IMR-90 (cell line): Measurements from ENCODE around the gene ADIG. TPM values are rescaled to one million over a fixed set of nuclear protein-coding genes. Genes with fewer than 3 reads are reported as not detected.

Experiments used
- ATAC-seq: fragments of 200-7000 bp; cut with Tn5 transposase; 2 replicates; pipeline ENCODE4 v1.9.1; 2020; ENCODE audit warnings: low read depth, mild to moderate bottlenecking, moderate library complexity
- BruUV-seq: library from RNA; stranded (reverse); fragments of 400-500 nt; replicated peaks from 2 replicates; lab custom pipeline; 2021; lab: Mats Ljungman, UMichigan
- CTCF ChIA-PET: fragments of 300-600 bp; formaldehyde crosslinking; extraction: SDS; loops from one replicate; lab custom pipeline; 2021; ENCODE audit warnings: antibody characterized with exemption; lab: Yijun Ruan, JAX
- POLR2A ChIA-PET: fragments of 300-600 bp; sonication (Branson Sonifier 250); formaldehyde crosslinking; loops from one replicate; lab custom pipeline; 2022; ENCODE audit warnings: antibody characterized with exemption; ENCODE audit not compliant: unreplicated experiment; lab: Charles Lee
- DNase-seq: peaks from one replicate; pipeline ENCODE4 v3.0.0; 2013
- H2AFZ ChIP-seq: replicated peaks from 2 replicates; pipeline ENCODE3; 2013; ENCODE audit warnings: low read length, mild to moderate bottlenecking; ENCODE audit not compliant: poor library complexity
- H2AK5ac ChIP-seq: 2 replicates; pipeline ENCODE4 v1.6.1; 2013; ENCODE audit warnings: low read depth, low read length, inconsistent platforms
- H2AK9ac ChIP-seq: replicated peaks from 2 replicates; pipeline ENCODE3; 2013; ENCODE audit warnings: mild to moderate bottlenecking, low read depth, low read length, moderate library complexity; ENCODE audit not compliant: poor library complexity
- H2BK120ac ChIP-seq: 2 replicates; pipeline ENCODE4 v1.6.1; 2013; ENCODE audit warnings: low read depth, low read length, inconsistent platforms
- H2BK15ac ChIP-seq: 3 replicates; pipeline ENCODE4 v1.6.1; 2013; ENCODE audit warnings: low read depth, low read length, inconsistent platforms
- H2BK20ac ChIP-seq: 2 replicates; pipeline ENCODE4 v1.6.1; 2013; ENCODE audit warnings: low read depth, mild to moderate bottlenecking, inconsistent platforms, low read length, moderate library complexity
- H2BK5ac ChIP-seq: 2 replicates; pipeline ENCODE4 v1.6.1; 2013; ENCODE audit warnings: mild to moderate bottlenecking, low read depth, low read length, inconsistent platforms; ENCODE audit not compliant: poor library complexity, severe bottlenecking
- H3K14ac ChIP-seq: replicated peaks from 2 replicates; pipeline ENCODE4 v1.6.1; 2013; ENCODE audit warnings: low read depth, low read length, inconsistent platforms
- H3K18ac ChIP-seq: 2 replicates; pipeline ENCODE4 v1.6.1; 2013; ENCODE audit warnings: low read depth, low read length, control low read depth
- H3K23ac ChIP-seq: 2 replicates; pipeline ENCODE4 v1.6.1; 2013; ENCODE audit warnings: low read depth, low read length, inconsistent platforms
- H3K27ac ChIP-seq: 2 replicates; pipeline ENCODE4 v1.5.1; 2013; ENCODE audit warnings: mild to moderate bottlenecking, control low read depth, low read length; ENCODE audit not compliant: insufficient read depth
- H3K27me3 ChIP-seq: 2 replicates; pipeline ENCODE4 v1.6.1; 2013; ENCODE audit warnings: low read length; ENCODE audit not compliant: control insufficient read depth, insufficient read depth
- H3K36me3 ChIP-seq: 2 replicates; pipeline ENCODE4 v1.6.1; 2013; ENCODE audit warnings: low read length, mixed read lengths; ENCODE audit not compliant: control insufficient read depth, insufficient read depth
- H3K4ac ChIP-seq: 2 replicates; pipeline ENCODE4 v1.6.1; 2013; ENCODE audit warnings: low read depth, low read length, inconsistent platforms
- H3K4me1 ChIP-seq: 2 replicates; pipeline ENCODE4 v1.6.1; 2013; ENCODE audit warnings: low read length, mixed read lengths; ENCODE audit not compliant: control insufficient read depth, insufficient read depth
- H3K4me2 ChIP-seq: 2 replicates; pipeline ENCODE4 v1.6.1; 2013; ENCODE audit warnings: low read depth, mild to moderate bottlenecking, control low read depth, low read length, moderate library complexity
- H3K4me3 ChIP-seq: 2 replicates; pipeline ENCODE4 v1.5.1; 2013; ENCODE audit warnings: low read depth, mild to moderate bottlenecking, control low read depth, low read length, moderate library complexity; ENCODE audit not compliant: insufficient read depth
- H3K56ac ChIP-seq: 2 replicates; pipeline ENCODE4 v1.6.1; 2013; ENCODE audit warnings: low read length, inconsistent platforms; ENCODE audit not compliant: insufficient read depth; ENCODE audit errors: extremely low read depth
- H3K79me1 ChIP-seq, 2 experiments: 2 replicates each; pipeline ENCODE4 v1.6.1; 2013; ENCODE audit warnings: low read length in 2 of 2, inconsistent platforms in 1 of 2, low read depth in 1 of 2
- H3K9ac ChIP-seq: 2 replicates; pipeline ENCODE4 v1.6.1; 2013; ENCODE audit warnings: low read depth, low read length, control low read depth
- H3K9me1 ChIP-seq: 2 replicates; pipeline ENCODE4 v1.6.1; 2013; ENCODE audit warnings: low read length, inconsistent platforms; ENCODE audit not compliant: insufficient read depth
- H3K9me3 ChIP-seq: 2 replicates; pipeline ENCODE4 v1.6.1; 2013; ENCODE audit warnings: low read length; ENCODE audit not compliant: control insufficient read depth, insufficient read depth
- H4K20me1 ChIP-seq: 2 replicates; pipeline ENCODE4 v1.6.1; 2013; ENCODE audit warnings: low read length, inconsistent platforms; ENCODE audit not compliant: insufficient read depth
- H4K5ac ChIP-seq: 2 replicates; pipeline ENCODE4 v1.6.1; 2013; ENCODE audit warnings: mild to moderate bottlenecking, low read depth, low read length, control low read depth
- H4K8ac ChIP-seq, 2 experiments: 2 replicates each; pipeline ENCODE4 v1.6.1; 2013; ENCODE audit warnings: low read depth in 2 of 2, low read length in 2 of 2, control low read depth in 1 of 2, inconsistent platforms in 1 of 2
- H4K91ac ChIP-seq: 2 replicates; pipeline ENCODE4 v1.6.1; 2013; ENCODE audit warnings: low read depth, low read length, inconsistent platforms; ENCODE audit not compliant: insufficient read depth
- BHLHE40 ChIP-seq: fragments of 150-350 bp; IDR thresholded peaks from 2 replicates; pipeline ENCODE4 v1.6.1; 2016; ENCODE audit warnings: mild to moderate bottlenecking, low read depth, low read length
- CEBPB ChIP-seq: IDR thresholded peaks from 2 replicates; pipeline ENCODE4 v1.6.1; 2012; ENCODE audit warnings: low read depth, low read length, improper control_type of control experiment
- CHD1 ChIP-seq: IDR thresholded peaks from 2 replicates; pipeline ENCODE4 v1.6.1; 2012; ENCODE audit warnings: low read depth, low read length, improper control_type of control experiment
- CTCF ChIP-seq: conservative IDR thresholded peaks from 2 replicates; pipeline ENCODE4 v1.5.1; 2012; ENCODE audit warnings: mild to moderate bottlenecking, low read depth, low read length, improper control_type of control experiment
- ELK1 ChIP-seq: fragments of 150-350 bp; IDR thresholded peaks from 2 replicates; pipeline ENCODE4 v1.6.1; 2016; ENCODE audit warnings: low read depth, mild to moderate bottlenecking, low read length, moderate library complexity, borderline replicate concordance
- FOS ChIP-seq: fragments of 150-350 bp; IDR thresholded peaks from 2 replicates; pipeline ENCODE4 v1.6.1; 2016; ENCODE audit warnings: low read depth, low read length
- MAFK ChIP-seq: IDR thresholded peaks from 2 replicates; pipeline ENCODE4 v1.6.1; 2012; ENCODE audit warnings: low read depth, low read length, improper control_type of control experiment
- MAZ ChIP-seq: IDR thresholded peaks from 2 replicates; pipeline ENCODE4 v1.6.1; 2012; ENCODE audit warnings: low read depth, mild to moderate bottlenecking, low read length, improper control_type of control experiment, moderate library complexity, borderline replicate concordance
- MXI1 ChIP-seq: IDR thresholded peaks from 2 replicates; pipeline ENCODE4 v1.6.1; 2012; ENCODE audit warnings: low read depth, mild to moderate bottlenecking, low read length, moderate library complexity, borderline replicate concordance
- NFE2L2 ChIP-seq: fragments of 150-350 bp; IDR thresholded peaks from 2 replicates; pipeline ENCODE4 v1.6.1; 2016; ENCODE audit warnings: low read depth, mild to moderate bottlenecking, low read length
- POLR2A ChIP-seq: IDR thresholded peaks from 2 replicates; pipeline ENCODE4 v1.6.1; 2012; ENCODE audit warnings: mild to moderate bottlenecking, low read depth, low read length
- RAD21 ChIP-seq: IDR thresholded peaks from 2 replicates; pipeline ENCODE4 v1.6.1; 2012; ENCODE audit warnings: low read length, improper control_type of control experiment
- RCOR1 ChIP-seq: IDR thresholded peaks from 2 replicates; pipeline ENCODE4 v1.6.1; 2012; ENCODE audit warnings: mild to moderate bottlenecking, low read length, improper control_type of control experiment; ENCODE audit not compliant: insufficient replicate concordance
- RFX5 ChIP-seq: IDR thresholded peaks from 2 replicates; pipeline ENCODE4 v1.8.0; 2012; ENCODE audit warnings: low read depth, mild to moderate bottlenecking, low read length, moderate library complexity
- SMC3 ChIP-seq: fragments of 150-350 bp; IDR thresholded peaks from 2 replicates; pipeline ENCODE4 v1.6.1; 2016; ENCODE audit warnings: low read depth, mild to moderate bottlenecking, antibody characterized with exemption, low read length, moderate library complexity
- WGBS, 2 experiments: methylation state at CpG; one replicate each; pipeline versions ENCODE4 v1.1.5 to v1.1.7; 2013; ENCODE audit warnings: missing lambda C conversion rate in 2 of 2; ENCODE audit not compliant: insufficient read length in 1 of 2; ENCODE audit errors: extremely low coverage in 2 of 2; 5-methylcytosine and 5-hydroxymethylcytosine counted together
- dilution Hi-C: fragments of 300-500 bp; cut with HindIII; formaldehyde crosslinking; loops from one replicate; pipeline ENCODE4 v1.14.3; 2018; ENCODE audit warnings: low sequenced_read_pairs; ENCODE audit not compliant: unreplicated experiment
- in situ Hi-C: fragments of 300-500 bp; cut with MboI; formaldehyde crosslinking; loops from 3 replicates; pipeline ENCODE4 v1.14.3; 2019; ENCODE audit warnings: low sequenced_read_pairs, inconsistent platforms, mixed read lengths
- intact Hi-C: fragments of 100-400 bp; cut with micrococcal nuclease; formaldehyde crosslinking; loops from 2 replicates; pipeline ENCODE4 v1.10.0; 2022
- polyA plus RNA-seq, 3 experiments: library from polyadenylated mRNA; depleted of rRNA; stranded (reverse); fragments of >200 nt; gene quantifications; 2 replicates each; pipeline ENCODE4 v1.2.3, GENCODE V29; 2012; ENCODE audit warnings: low replicate concordance in 1 of 3
- total RNA-seq: library from RNA; depleted of rRNA; stranded (reverse); fragments of >200 nt; gene quantifications from 2 replicates; pipeline ENCODE4 v1.2.3, GENCODE V29; 2012
- TF ChIP-seq, protein P1 (sequence below): fragments of 150-350 bp; IDR thresholded peaks from 2 replicates; pipeline ENCODE4 v1.6.1; 2017; ENCODE audit warnings: mild to moderate bottlenecking, antibody characterized with exemption, low read length, low read depth

Gene ADIG
- total and polyA plus RNA-seq, 2 of the 4 experiments (the other 2 are of a cell fraction): not detected

- H3K9me3 ChIP-seq: no peaks in the 10 kb centered on the region
- ChIA-PET POLR2A (no interaction called here), CTCF (no interaction called here)
- H3K9ac ChIP-seq: no peak overlapping the region
- no peaks in the 10 kb centered on the region for H3K27me3 ChIP-seq
- DNase-seq (no peak), ATAC-seq (no peak)
- dilution Hi-C loops: no loop called here
- no CpG with 5 or more reads among the region's 11 CpGs for WGBS, 2 experiments
- no peak overlapping the region for H3K27ac ChIP-seq
- no peak overlapping the region for H3K23ac ChIP-seq
- no peak overlapping the region for H2BK120ac ChIP-seq
- no peak overlapping the region for H4K5ac ChIP-seq
- in situ Hi-C loops: loop anchor here (10.0 kb wide), 1 partner anchor 60 kb away; the partner anchor contains the start of gene RALGAPB
- H3K36me3 ChIP-seq: peaks cover 27% of the 10 kb centered on the region
- H4K20me1 ChIP-seq: peaks cover 3% of the 10 kb centered on the region; the same call in 1 of the 2 replicates
- no peak overlapping the region for H2BK15ac ChIP-seq
- H2AK9ac ChIP-seq: no peak overlapping the region
- no peaks in the 10 kb centered on the region; the same call in 1 of the 2 replicates for H3K4me1 ChIP-seq
- H3K14ac ChIP-seq: no peak overlapping the region
- H3K4ac ChIP-seq: no peak overlapping the region
- no peak overlapping the region for H2BK20ac ChIP-seq
- H3K79me1 ChIP-seq: peaks cover 6 to 13% of the 10 kb centered on the region in 2 experiments; a peak in 1 of 4 replicates
- no peak overlapping the region for H2AFZ ChIP-seq
- no peak overlapping the region for H2AK5ac ChIP-seq
- intact Hi-C loops: no loop called here
- peaks cover 10% of the 10 kb centered on the region for H3K9me1 ChIP-seq
- H3K18ac ChIP-seq: no peak overlapping the region
- H3K56ac ChIP-seq: no peak overlapping the region
- no peak overlapping the region for H2BK5ac ChIP-seq
- H4K91ac ChIP-seq: no peak overlapping the region
- no peak overlapping the region for H3K4me3 ChIP-seq
- TF ChIP-seq POLR2A (no peak), MXI1 (no peak), SMC3 (no peak), BHLHE40 (no peak), MAFK (no peak), FOS (no peak), CTCF (no peak), RCOR1 (no peak), ELK1 (no peak), RAD21 (no peak), CHD1 (no peak), MAZ (no peak), CEBPB (no peak), NFE2L2 (no peak), RFX5 (no peak)
- TF ChIP-seq, protein P1, sequence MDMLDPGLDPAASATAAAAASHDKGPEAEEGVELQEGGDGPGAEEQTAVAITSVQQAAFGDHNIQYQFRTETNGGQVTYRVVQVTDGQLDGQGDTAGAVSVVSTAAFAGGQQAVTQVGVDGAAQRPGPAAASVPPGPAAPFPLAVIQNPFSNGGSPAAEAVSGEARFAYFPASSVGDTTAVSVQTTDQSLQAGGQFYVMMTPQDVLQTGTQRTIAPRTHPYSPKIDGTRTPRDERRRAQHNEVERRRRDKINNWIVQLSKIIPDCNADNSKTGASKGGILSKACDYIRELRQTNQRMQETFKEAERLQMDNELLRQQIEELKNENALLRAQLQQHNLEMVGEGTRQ: no peak
- H4K8ac ChIP-seq: no peak overlapping the region
- no peak overlapping the region for H3K4me2 ChIP-seq
- BruUV-seq: no TSS peak
These were observed 46.2 kb upstream of the ADIG start for GRCh38 chr20:38534756-38535155.
